GM19099 (cell line): ENCODE data around the gene CENPP.

Source experiments
- POLR2A ChIP-seq: IDR thresholded peaks from 3 replicates; pipeline ENCODE4 v1.6.1; 2011; ENCODE audit warnings: low read depth; ENCODE audit not compliant: insufficient read length; ENCODE audit errors: extremely low read depth

Gene CENPP

GRCh38 chr9:92610470-92611420, 285.0 kb downstream of the CENPP start:
- no peak for TF ChIP-seq POLR2A

GRCh38 chr9:92611621-92612285, 286.0 kb downstream of the CENPP start:
- TF ChIP-seq POLR2A: no peak

GRCh38 chr9:92612292-92612691, 286.5 kb downstream of the CENPP start:
- no peak for TF ChIP-seq POLR2A

DNA sequence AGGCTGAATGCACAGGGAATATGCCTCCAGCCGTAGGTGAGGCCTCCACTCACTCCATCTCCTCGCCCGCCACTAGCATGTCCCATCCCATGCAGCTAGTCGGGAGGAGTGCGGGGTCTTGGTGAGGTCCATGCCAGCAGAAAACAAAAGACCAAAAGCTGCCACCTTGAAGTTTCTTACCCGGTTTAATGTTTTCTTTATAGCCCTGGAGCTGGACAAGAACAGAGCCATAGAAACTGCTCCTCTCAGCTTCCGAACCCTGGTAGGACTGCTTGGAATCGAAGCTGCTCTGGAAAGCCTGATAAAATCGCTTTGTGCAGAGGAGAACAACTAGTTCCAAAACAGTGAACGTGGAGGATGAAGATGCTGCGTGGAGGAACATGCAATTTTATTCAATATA, 287.1 kb downstream of the CENPP start:
- no peak for TF ChIP-seq POLR2A

DNA sequence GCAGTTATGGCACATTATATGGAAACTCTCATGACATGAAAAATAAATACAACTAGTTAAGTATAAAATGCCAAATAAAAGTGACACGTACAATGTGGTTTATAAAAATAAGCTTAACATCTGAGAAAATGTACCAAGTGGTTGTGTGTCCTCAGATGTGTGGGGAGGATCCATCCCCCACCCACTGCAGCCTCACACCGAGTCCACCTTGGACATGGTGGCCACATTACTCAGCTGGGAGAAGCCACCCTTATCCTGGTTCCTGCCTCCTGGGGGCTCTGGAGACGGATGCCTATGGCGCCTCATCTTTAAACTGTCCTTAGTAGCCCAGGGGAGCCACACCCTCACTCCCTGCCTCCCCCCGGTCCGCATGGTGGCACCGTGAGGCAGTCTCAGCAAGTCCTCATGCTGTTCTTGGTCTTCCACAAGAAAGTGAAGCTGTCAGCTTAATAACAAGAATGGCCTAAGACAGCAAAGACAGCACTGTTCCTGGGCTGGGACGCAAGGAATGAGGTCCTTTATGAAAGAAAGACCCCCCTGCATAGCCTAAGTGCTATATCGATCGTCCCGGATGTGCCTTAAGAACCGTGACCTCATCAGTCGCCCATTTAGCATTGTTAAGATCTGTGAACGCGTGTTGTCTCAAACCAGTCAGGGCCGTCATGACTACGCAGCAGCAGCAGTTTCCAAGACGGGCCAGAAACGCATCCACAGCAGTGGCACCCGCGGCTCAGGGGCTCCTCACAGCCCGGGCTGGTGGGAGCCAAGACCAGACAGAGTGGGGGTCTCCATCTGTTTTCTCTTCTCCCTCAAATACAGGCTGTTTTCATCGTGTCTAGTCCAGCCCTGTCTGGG, 287.7 kb downstream of the CENPP start:
- TF ChIP-seq POLR2A: no peak

- no peak for TF ChIP-seq POLR2A
Measured at GRCh38 chr9:92614123-92614510, 288.4 kb downstream of the CENPP start.

GRCh38 chr9:92614763-92615461, 289.2 kb downstream of the CENPP start:
- TF ChIP-seq POLR2A: no peak

- TF ChIP-seq POLR2A: no peak
Measured at GRCh38 chr9:92615790-92616189, 290.0 kb downstream of the CENPP start.

DNA sequence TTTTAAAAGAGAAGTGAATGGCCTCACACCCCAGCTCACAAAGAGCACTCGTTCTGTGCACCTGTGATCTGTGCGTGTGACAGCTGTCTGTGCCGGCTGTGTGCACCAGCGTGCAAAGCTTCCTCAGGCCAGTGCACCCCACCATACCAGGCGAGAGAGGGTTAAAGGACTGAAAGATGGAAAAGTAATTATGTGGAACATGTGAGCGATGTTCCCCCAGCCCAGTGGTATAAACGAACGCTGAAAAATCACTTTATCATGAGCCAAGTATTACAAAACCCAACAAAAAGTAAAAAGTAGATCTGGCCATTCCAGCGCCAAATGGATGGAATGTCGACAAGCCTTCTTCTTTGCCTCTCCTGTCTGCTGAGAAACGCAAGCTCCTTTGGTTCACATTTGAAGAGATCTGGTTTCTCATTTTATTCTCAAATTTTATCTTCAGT, 290.5 kb downstream of the CENPP start:
- no peak for TF ChIP-seq POLR2A

- no peak for TF ChIP-seq POLR2A
Measured at GRCh38 chr9:92616655-92617111, 290.9 kb downstream of the CENPP start.

DNA sequence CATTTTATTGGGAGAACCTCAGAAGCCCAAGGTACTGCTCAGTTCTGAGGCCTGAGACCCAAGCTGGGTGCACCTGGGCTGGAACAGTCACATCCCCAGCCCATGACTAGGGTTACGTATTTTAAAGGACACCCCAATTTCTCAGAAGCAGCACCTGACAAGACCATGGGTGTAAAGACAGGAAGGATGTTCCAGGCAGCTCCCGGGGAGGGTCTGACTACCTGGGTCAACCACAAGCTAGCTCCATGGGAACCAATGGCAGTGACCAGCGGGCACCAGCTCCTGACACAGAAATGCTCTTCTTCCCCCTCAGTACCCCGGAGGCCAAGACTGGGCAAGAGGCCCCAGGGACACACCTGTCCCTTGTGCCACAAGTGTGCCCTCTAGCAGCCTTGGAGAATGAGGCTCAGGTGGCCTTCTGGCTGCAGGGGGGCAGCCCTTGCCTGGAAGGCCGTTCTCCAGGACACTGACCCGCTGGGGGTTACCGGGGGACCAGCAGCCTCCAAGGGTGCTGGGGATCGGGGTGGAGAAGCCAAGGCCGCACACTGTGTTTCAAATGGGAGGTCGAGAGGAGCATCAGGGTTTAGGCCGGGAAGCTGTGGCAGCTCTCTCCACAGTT, 291.6 kb downstream of the CENPP start:
- no peak for TF ChIP-seq POLR2A

- no peak for TF ChIP-seq POLR2A
Measured at GRCh38 chr9:92617951-92618510, 292.3 kb downstream of the CENPP start.

- no peak for TF ChIP-seq POLR2A
Measured at GRCh38 chr9:92618633-92619225, 293.0 kb downstream of the CENPP start.
